ENCODE data around the gene IMP4. TPM values are rescaled to one million over a fixed set of nuclear protein-coding genes. Genes with fewer than 3 reads are reported as not detected.
"Not testable (repeated sequence)": the region's sequence is repeated elsewhere in the genome, so short reads cannot be mapped to it uniquely, and the experiment has no call there.

The IMP4 gene, protein sequence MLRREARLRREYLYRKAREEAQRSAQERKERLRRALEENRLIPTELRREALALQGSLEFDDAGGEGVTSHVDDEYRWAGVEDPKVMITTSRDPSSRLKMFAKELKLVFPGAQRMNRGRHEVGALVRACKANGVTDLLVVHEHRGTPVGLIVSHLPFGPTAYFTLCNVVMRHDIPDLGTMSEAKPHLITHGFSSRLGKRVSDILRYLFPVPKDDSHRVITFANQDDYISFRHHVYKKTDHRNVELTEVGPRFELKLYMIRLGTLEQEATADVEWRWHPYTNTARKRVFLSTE
- 43.0 TPM for total RNA-seq

- intact Hi-C loops (cut with DNase I), result loop anchor here (10.0 kb wide), 1 partner anchor 158 kb away; the partner anchor contains the start of genes MZT2B and SMPD4
- DNase-seq (ENCODE audit: low spot score) (peak; percentile 97), ATAC-seq (peak; percentile 99)
Measured at GRCh38 chr2:130342533-130343275, at the start of gene IMP4. IMP4 (plus strand) TSS chr2:130342897; CDS start chr2:130342933, 36 bp downstream.

DNA sequence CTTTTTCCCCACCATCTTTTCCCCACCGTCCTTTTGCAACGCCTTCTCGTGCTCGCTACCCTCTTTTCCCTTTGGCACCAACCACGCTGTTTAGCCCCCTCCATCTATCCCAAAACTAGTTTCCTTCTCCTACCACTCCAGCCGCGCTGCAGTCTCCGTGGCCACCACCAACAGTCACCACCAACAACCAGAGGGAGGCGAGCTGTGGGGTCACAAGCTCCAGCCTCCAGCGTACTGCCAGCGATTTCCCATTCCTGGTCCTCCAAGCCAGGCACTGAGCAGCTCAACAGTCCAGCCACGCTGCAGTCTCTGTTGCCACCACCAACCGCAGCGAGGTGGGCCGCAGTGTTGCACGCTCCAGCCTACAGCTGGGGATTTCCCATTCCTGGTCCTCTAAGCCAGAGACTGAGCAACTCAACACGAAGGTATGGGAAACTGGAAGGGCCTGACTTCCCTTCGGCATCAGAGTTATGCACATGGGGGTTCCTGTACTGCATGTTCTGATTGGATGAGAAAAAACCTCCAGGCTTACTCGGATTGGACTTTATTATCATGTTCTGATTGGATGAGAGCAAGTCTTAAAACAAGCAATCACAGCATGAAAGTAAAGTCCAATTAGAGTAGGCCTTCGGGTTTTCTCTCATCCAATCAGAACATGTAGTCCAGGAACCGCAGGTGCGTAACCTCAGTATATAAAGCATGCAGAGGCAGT is 42.3 kb upstream of the IMP4 start:
- intact Hi-C loops (cut with DNase I), result no loop called here
- no peak for DNase-seq (ENCODE audit: low spot score)
- ATAC-seq, result no peak

DNA sequence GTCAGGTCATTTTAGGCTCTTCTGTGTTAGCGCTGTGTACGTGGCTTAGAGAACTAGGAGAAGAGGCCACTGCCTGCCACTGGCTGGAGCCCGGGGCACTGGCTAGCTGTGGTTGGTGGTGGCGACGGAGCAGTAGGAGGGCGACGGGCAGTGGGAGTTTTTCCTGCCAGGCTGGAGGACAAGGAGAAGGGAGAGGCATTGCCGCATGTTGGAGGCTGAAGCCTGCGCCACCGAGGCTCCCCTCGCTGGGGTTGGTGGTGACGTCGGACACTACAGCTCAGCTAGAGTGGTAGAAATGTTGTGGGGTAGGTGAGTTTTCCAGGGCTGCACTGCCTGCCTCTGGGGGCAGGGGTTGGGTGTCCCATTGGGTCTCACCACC is 41.7 kb upstream of the IMP4 start:
- ATAC-seq (no peak), DNase-seq (ENCODE audit: low spot score) (no peak)
- intact Hi-C loops (cut with DNase I), result no loop called here

- DNase-seq (ENCODE audit: low spot score) (no peak), ATAC-seq (no peak)
- intact Hi-C loops (cut with DNase I), result no loop called here
Measured at GRCh38 chr2:130302164-130302886, 40.4 kb upstream of the IMP4 start.

DNA sequence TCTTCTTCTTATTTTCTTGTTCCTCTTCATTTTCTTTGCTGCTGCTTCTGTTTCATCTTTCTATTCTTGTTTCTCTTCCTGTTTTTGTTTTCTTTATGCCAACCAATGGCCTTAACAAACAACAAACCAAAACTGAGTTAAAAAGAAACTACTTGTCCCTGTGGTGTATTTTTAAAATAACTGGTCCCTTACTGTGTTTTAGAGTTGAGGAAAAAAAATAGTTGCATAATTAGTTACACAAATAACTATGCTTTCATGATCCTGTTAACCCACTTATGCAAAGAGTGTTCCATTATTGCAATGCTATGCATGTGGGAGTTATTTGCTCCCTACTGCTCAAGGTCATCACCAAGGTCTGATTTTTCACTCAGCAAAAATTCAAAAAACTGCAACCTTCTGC is 39.5 kb upstream of the IMP4 start:
- DNase-seq (ENCODE audit: low spot score) (no peak), ATAC-seq (no peak)
- intact Hi-C loops (cut with DNase I), result no loop called here

DNA sequence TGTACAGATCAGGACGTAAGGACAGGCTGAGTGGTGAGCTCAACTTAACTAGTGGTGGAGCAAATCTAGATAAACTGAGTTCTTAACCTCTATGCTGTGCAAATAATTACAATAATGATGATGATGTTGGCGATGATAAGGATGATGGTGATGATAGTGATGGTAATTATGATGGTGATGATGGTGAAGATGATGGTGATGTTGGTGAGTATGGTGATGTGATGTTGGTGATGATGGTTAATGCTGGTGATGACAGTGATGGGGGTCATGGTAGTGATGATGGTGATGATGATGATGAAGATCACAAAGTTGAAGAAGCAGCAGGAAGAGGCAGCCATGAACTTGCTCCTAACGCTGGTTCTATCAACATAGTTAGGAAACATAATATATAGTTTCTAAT is 38.0 kb upstream of the IMP4 start:
- no peak for DNase-seq (ENCODE audit: low spot score)
- intact Hi-C loops (cut with DNase I), result no loop called here
- no peak for ATAC-seq

DNA sequence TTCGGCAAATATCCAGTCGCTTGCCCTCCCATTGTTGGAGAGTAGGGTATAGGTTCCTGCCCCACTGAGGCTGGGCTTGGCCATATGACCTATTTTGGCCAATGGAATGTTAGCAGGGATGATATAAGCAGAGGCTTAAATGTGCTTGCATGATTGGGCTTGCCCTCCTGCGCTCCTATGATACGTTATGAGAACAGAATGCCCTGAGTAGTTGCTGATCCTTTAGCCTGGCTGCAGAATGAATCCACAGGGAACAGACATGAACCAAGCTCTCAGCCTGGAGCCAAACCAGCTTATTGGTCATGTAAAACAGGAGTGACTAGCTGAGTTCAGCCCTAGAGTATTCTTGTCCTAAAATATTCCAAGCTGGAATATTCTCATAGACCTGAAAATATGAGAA is 34.8 kb upstream of the IMP4 start:
- ATAC-seq, result no peak
- no peak for DNase-seq (ENCODE audit: low spot score)
- intact Hi-C loops (cut with DNase I), result no loop called here

DNA sequence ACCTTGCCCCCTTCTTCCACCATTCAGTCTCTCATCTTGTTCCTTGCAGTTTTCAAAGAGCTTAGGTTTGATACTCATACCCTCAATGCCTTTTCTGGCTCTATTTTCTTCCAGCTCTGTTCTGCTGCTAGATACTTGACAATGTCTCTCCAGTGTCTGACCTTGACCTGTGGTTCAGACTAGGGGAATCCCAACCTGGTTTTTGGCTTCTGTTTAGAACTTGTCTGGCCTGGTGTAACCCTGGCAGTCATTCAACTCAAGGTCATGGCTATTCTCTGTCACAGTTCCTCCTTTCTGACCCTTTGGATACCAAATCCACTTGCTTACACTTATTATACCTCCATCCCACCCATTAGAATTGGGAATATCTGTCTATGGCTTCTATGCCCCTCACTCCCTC is 31.8 kb upstream of the IMP4 start:
- DNase-seq (ENCODE audit: low spot score) (no peak), ATAC-seq (no peak)
- intact Hi-C loops (cut with DNase I), result no loop called here

DNA sequence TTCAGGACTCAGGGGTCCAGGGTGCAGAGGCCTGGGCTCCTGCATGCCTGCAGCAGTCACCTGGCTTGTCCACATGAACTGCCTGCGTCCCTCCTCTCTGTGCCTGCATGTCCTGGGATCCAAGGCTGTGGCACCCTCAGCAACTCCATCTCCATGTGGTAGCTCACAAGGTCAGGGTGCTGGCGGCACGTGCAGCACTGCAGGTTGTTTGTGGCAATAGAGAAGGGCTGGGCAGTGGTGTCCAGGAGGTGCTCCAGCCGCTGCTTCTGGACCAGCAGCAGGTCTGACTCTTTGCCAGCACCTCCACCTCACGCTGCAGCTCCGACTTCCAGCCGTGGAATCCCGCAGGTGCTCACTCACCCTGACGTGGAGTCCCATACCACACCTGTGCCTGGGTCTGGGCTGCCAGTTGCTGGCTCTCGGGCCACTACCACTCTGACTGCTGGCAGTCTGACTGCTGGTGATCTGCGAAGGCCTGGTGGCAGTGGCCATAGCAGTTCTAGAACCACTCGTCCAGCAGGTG is 28.8 kb upstream of the IMP4 start:
- intact Hi-C loops (cut with DNase I), result no loop called here
- no peak for ATAC-seq
- no peak for DNase-seq (ENCODE audit: low spot score)

DNA sequence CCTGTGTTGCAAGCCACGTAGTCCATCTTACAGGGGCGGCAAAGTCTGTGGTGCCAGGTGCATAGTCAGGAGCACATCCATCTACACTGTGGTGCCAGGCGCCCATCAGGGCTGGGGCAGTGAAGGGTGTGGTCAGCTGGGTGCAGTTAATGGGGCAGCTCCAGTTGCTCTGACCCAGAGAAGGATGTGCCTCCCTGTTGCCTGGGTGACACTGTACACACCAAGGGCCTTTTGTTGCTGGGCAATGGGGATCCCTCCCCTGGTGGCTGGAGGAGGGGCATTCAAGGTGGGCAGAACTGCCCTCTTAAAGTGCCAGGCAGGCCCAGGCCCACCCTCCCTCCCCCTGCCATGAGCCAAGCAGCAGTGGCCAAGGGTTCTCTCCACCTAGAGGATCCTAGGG is 28.3 kb upstream of the IMP4 start:
- intact Hi-C loops (cut with DNase I), result no loop called here
- no peak for ATAC-seq
- no peak for DNase-seq (ENCODE audit: low spot score)

GRCh38 chr2:130316596-130316995 is 26.1 kb upstream of the IMP4 start:
- intact Hi-C loops (cut with DNase I), result no loop called here

DNA sequence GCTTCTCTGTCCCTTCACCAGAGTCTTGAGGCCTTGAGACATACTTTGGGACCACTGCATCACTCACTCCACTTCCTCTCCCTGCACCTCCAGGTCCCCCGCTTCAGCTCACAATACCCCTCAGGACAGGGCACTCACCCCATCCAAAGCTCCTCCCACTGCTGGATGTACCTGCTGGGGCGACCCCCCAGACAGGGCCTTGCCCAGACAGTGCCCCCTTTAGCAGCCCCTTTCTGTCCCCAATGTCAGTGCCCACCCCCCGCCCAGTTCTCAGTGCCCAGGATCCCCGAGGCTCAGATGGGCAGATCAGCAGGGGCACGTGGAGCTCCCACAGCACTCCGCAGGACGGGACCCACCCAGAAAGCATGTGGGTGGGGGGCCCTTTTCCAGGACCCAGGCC is 23.8 kb upstream of the IMP4 start:
- intact Hi-C loops (cut with DNase I), result no loop called here
- DNase-seq (ENCODE audit: low spot score) (no peak), ATAC-seq (no peak)

More at GRCh38 chr2:130316596-130316995, 26.1 kb upstream of the IMP4 start:
- ATAC-seq (no peak), DNase-seq (ENCODE audit: low spot score) (no peak)

DNA sequence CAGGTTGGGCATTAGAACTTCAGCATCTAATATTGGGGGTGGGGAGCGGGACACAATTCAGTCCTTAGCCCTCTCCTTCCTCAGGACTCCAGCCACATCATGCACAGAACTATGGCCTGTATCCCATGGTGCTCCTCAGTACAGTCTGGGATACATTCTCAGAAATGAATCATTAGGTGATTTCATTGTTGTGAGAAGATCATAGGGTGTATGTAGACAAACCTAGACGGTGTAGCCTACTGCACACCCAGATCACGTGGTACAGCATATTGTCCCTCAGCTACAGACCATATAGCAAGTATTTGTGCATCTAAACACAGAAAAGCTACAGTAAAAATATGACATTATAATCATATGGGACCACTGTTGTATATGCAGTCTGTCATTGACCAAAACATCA is 23.2 kb upstream of the IMP4 start:
- ATAC-seq (no peak), DNase-seq (ENCODE audit: low spot score) (no peak)
- intact Hi-C loops (cut with DNase I), result no loop called here

DNA sequence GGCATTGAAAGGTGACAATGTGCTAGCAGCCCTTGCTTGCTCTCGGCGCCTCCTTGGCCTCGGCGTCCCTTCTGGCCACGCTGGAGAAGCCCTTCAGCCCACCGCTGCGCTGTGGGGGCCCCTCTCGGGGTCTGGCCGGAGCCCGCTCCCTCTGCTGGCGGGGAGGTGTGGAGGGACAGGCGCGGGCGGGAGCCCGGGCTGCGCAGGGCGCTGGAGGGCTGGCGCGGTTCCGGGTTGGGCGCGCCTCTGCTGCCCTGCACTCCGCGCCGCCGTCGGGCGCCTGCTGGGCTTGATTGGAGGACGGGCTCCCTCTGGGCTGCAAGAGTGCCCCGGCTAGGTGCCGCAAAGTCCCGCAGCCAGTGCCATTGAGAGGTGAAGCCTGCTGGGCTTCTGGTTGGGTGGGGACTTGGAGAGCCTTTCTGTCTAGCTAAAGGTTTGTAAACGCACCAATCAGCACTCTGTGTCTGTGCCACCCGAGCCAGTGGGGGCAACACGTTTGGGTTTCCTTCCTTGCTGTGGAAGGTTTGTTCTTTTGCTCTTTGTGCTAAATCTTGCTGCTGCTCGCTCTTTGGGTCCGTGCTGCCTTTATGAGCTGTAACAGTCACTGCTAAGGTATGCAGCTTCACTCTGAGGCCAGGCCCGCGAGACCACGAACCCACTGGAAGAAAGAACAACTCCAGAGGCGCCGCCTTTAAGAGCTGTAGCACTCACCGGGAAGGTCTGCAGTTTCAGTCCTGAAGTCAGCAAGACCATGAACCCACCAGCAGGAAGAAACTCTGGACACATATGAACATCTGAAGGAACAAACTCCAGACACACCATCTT is 14.8 kb upstream of the IMP4 start:
- intact Hi-C loops (cut with DNase I), result no loop called here
- DNase-seq (ENCODE audit: low spot score) (no peak), ATAC-seq (no peak)

DNA sequence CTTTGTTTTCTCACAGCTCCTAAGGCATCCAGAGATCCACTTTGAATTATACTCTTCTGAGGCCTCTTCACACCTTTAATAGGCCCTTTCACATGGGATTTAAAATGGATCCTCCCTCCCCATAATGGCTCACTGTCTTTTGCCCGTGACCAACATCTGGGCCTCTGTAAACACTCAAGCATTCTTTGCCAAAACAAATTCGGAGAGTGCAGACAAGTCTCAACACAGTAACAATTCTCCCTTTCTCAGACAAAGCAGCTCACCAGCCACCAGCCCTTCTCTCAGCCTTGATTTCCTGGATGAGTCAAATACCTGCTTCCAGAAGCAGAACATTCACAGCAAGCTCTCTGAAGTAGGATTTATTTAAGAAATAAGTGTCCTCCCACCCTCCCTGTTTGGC is 14.0 kb upstream of the IMP4 start:
- DNase-seq (ENCODE audit: low spot score) (no peak), ATAC-seq (no peak)
- intact Hi-C loops (cut with DNase I), result no loop called here

DNA sequence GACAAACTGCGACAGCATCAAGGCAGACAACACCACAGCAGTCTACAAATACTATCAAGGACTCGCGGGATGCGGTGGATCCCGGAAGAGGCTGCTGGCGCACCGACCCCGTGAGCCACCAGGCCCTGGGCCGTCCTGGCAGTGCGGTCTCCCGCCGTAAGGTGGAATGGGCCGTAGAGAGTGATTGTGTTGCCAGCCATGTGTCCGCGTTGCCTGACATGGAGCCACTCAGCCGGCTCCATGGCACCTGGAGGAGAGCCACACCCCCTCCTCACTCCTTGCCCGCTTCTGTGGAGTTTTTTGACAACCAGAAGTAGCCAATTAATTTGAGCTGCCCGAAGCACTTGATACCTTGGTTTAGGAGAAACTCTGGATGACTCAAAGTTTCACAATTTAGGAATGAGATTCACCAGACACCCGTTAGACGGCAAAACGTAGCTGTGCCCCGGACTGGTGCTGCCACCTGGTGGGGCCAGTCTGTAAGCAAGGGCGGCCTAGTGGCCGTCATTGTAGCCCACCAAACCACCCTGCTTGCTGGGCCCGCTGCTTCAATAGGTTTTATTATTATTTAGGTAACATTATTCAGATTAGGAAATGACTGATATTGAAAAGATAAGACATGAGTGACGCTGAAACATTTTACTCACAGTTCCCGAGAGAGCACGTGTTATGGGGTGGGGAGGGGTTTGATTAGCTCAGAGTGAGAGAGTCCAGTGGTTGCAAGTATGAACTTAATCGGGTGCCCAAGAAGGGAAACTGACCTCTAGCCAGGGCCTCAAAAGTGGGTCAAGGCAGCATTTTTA is 10.2 kb upstream of the IMP4 start:
- DNase-seq (ENCODE audit: low spot score), result peak; percentile 84
- intact Hi-C loops (cut with DNase I), result no loop called here
- ATAC-seq, result peak; percentile 77

DNA sequence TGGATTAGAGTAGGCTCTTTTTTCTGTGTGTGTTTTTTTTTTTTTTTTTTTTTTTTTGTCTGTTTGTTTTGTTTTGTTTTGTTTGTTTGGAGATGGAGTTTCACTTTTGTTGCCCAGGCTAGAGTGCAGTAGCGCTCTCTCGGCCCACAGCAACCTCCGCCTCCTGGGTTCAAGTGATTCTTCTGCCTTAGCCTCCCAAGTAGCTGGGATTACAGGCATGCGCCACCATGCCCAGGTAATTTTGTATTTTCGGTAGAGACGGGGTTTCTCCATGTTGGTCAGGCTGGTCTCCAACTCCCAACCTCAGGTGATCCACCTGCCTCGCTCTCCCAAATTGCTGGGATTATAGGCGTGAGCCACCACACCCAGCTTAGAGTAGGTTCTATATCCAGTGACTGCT is 9.4 kb upstream of the IMP4 start:
- ATAC-seq; intact Hi-C loops (cut with DNase I); DNase-seq (ENCODE audit: low spot score): not testable (repeated sequence)

DNA sequence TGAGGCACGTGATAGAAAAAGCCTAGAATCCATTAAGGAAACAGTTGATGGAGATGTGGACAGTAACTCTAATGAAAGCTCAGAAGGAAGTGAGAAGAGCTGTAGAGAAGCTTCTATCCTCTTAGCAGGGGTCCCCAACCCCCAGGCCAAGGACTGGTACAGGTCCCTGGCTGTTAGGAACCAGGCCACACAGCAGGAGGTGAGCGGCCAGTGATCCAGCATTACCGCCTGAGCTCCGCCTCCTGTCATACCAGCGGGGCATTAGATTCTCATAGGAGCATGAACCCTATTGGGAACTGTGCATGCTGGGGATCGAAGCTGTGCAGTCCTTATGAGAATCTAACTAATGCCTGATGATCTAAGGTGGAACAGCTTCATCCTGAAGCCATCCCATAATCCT is 8.7 kb upstream of the IMP4 start:
- no peak for DNase-seq (ENCODE audit: low spot score)
- intact Hi-C loops (cut with DNase I), result no loop called here
- ATAC-seq, result no peak
